DOHH2 (cell line): ENCODE measurements around the gene POLDIP3.

Source experiments
- H3F3A ChIP-seq: fragments of 200-600 bp; sonication (generic), shearing (Covaris generic); 2 replicates; pipeline ENCODE4 v1.6.0; 2016; ENCODE audit warnings: antibody characterized with exemption, mild to moderate bottlenecking; ENCODE audit not compliant: control insufficient read depth, insufficient read depth
- H3K27ac ChIP-seq: fragments of 200-600 bp; sonication (generic); 2 replicates; pipeline ENCODE4 v1.5.1; 2014; ENCODE audit warnings: low read depth, mild to moderate bottlenecking, low read length, moderate library complexity
- H3K27me3 ChIP-seq: fragments of 200-600 bp; sonication (generic); 2 replicates; pipeline ENCODE4 v1.6.1; 2014; ENCODE audit warnings: mild to moderate bottlenecking, low read length, mixed read lengths; ENCODE audit not compliant: control insufficient read depth
- H3K36me3 ChIP-seq: fragments of 200-600 bp; sonication (generic); 2 replicates; pipeline ENCODE4 v1.6.1; 2014; ENCODE audit warnings: mild to moderate bottlenecking, low read length, moderate library complexity, mixed read lengths; ENCODE audit not compliant: control insufficient read depth
- H3K4me1 ChIP-seq: fragments of 200-600 bp; sonication (generic); 2 replicates; pipeline ENCODE4 v1.6.1; 2014; ENCODE audit warnings: mild to moderate bottlenecking, low read length, mixed read lengths; ENCODE audit not compliant: control insufficient read depth
- H3K4me2 ChIP-seq: fragments of 200-600 bp; sonication (generic); 2 replicates; pipeline ENCODE4 v1.6.0; 2014; ENCODE audit warnings: mild to moderate bottlenecking, low read length, moderate library complexity
- H3K4me3 ChIP-seq: fragments of 200-600 bp; sonication (generic); 2 replicates; pipeline ENCODE4 v1.5.1; 2014; ENCODE audit warnings: mild to moderate bottlenecking, low read length, mixed read lengths
- H3K79me2 ChIP-seq: fragments of 200-600 bp; sonication (generic); 2 replicates; pipeline ENCODE4 v1.6.1; 2014; ENCODE audit warnings: mild to moderate bottlenecking, low read length, mixed read lengths; ENCODE audit not compliant: control insufficient read depth
- H3K9me2 ChIP-seq: fragments of 200-600 bp; sonication (generic); replicated peaks from 2 replicates; pipeline ENCODE4 v1.6.1; 2014; ENCODE audit warnings: mild to moderate bottlenecking, low read length, mixed read lengths; ENCODE audit not compliant: control insufficient read depth
- H3K9me3 ChIP-seq: fragments of 200-600 bp; sonication (generic); 2 replicates; pipeline ENCODE4 v1.6.1; 2014; ENCODE audit warnings: antibody characterized with exemption, low read length, mixed read lengths; ENCODE audit not compliant: control insufficient read depth, insufficient read depth
- H4K20me1 ChIP-seq: fragments of 200-600 bp; sonication (generic); 2 replicates; pipeline ENCODE4 v1.6.0; 2014; ENCODE audit warnings: low read depth, mild to moderate bottlenecking, antibody characterized with exemption, low read length, moderate library complexity; ENCODE audit not compliant: control insufficient read depth, insufficient read depth
- EZH2phosphoT487 ChIP-seq: fragments of 200-600 bp; sonication (generic); IDR thresholded peaks from 2 replicates; pipeline ENCODE4 v1.6.1; 2017; ENCODE audit warnings: borderline replicate concordance, mild to moderate bottlenecking, antibody characterized with exemption, low read length, moderate library complexity, mixed read lengths
- TF ChIP-seq, protein P1 (sequence below): fragments of 200-600 bp; sonication (generic); IDR thresholded peaks from one replicate; pipeline ENCODE4 v1.5.1; 2014; ENCODE audit warnings: antibody characterized with exemption, mild to moderate bottlenecking, low read depth, low read length; ENCODE audit not compliant: poor library complexity, severe bottlenecking

The POLDIP3 gene

DNA sequence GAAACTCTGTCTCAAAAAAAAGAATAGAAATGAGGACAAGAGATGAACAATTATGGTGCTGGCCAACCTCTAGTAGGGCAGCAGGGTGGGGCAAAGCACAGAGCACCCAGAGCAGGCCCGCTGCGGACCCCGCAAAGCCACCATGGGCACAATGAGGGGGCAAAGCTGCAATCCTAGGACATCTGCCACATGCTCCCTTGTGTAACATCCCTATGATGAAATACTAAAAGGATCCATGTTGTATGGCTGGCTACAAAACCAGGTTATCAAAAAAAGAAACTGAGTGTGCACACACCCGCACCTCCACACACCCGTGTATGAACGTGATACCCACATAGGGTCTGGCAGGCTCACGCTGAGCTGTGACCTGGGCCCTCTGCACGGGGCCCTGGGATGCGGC lies 18.3 kb upstream of the POLDIP3 start:
- Histone ChIP-seq H3K79me2 (peaks cover 13% of the 10 kb centered on the region), H3K9me2 (no peaks in the 10 kb centered on the region), H3K36me3 (peaks cover 47% of the 10 kb centered on the region), H3K4me1 (no peaks in the 10 kb centered on the region), H3K4me2 (no peak overlapping the region), H3F3A (no peaks in the 10 kb centered on the region), H3K27ac (no peak overlapping the region), H3K9me3 (no peaks in the 10 kb centered on the region), H3K27me3 (no peaks in the 10 kb centered on the region), H4K20me1 (no peaks in the 10 kb centered on the region), H3K4me3 (no peak overlapping the region)
- TF ChIP-seq, protein P1, sequence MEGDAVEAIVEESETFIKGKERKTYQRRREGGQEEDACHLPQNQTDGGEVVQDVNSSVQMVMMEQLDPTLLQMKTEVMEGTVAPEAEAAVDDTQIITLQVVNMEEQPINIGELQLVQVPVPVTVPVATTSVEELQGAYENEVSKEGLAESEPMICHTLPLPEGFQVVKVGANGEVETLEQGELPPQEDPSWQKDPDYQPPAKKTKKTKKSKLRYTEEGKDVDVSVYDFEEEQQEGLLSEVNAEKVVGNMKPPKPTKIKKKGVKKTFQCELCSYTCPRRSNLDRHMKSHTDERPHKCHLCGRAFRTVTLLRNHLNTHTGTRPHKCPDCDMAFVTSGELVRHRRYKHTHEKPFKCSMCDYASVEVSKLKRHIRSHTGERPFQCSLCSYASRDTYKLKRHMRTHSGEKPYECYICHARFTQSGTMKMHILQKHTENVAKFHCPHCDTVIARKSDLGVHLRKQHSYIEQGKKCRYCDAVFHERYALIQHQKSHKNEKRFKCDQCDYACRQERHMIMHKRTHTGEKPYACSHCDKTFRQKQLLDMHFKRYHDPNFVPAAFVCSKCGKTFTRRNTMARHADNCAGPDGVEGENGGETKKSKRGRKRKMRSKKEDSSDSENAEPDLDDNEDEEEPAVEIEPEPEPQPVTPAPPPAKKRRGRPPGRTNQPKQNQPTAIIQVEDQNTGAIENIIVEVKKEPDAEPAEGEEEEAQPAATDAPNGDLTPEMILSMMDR = no peak
- TF ChIP-seq EZH2phosphoT487 = no peak

DNA sequence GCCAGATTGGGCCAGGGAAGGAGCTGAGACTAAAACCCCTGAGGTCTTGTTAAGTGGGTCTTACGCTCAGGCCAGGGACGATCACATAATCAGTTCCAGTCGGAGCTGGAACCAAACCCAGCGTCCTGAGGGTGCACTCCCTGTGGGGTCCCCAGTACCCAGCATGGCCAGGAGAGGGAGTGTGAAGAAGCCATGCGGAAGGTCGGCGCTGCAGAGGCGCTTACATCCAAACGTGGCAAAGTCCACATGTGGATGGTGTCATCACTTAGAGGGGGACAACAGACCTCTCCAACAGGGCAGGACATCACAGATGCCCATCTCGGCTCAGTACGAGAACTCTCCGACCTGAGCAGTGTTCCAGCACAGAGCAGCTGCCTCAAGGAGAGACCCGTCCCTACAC lies 17.4 kb upstream of the POLDIP3 start:
- TF ChIP-seq EZH2phosphoT487 = no peak
- TF ChIP-seq, protein P1 = no peak
- Histone ChIP-seq H4K20me1 (no peaks in the 10 kb centered on the region), H3K36me3 (peaks cover 56% of the 10 kb centered on the region)

DNA sequence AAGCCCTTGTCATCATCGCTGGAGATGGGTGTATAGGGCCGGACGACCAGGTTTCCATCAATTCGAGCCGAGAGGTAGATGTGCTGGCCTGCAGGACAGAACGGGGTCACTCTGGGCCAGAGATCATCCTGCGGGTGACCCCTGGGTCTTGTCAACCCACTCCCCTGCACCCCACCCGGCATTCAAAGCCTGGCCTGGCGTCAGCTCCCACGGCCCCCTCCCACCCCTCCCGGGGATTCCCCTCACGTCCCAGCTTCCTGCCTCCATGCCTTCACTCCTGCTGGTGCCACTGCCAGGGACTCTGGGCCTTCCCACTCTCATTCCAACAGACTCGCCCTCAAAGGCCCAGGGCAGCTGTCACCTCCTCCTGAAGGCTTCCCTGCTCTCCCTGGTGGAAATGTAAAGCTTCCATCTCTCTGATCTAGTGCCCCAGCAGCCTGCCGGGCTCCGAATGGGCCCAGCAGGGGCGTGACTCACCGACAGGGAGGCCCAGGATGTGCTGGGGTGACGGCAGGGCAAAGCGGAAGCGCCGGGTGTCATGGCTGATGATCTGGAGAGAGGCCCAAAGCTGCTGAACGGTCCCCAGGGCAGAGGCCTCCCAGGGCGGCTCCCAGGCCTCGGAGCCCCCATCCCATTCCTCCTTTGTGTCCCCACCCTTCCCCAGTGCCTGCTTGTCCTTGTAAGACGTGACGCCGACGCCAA lies 16.4 kb upstream of the POLDIP3 start:
- H3K4me3 ChIP-seq = no peak overlapping the region
- H3K36me3 ChIP-seq = peaks cover 55% of the 10 kb centered on the region

More for the DNA sequence above, 17.4 kb upstream of the POLDIP3 start:
- Histone ChIP-seq H3K27ac (no peak overlapping the region), H3K4me2 (no peak overlapping the region), H3F3A (no peaks in the 10 kb centered on the region), H3K4me3 (no peak overlapping the region), H3K79me2 (peaks cover 5% of the 10 kb centered on the region), H3K9me3 (no peaks in the 10 kb centered on the region), H3K9me2 (no peaks in the 10 kb centered on the region), H3K27me3 (no peaks in the 10 kb centered on the region), H3K4me1 (no peaks in the 10 kb centered on the region)

More for the DNA sequence above, 16.4 kb upstream of the POLDIP3 start:
- H3K4me2 ChIP-seq = no peak overlapping the region
- H3K9me3 ChIP-seq = no peaks in the 10 kb centered on the region
- TF ChIP-seq EZH2phosphoT487 = no peak
- TF ChIP-seq, protein P1 = no peak
- H3K27me3 ChIP-seq = no peaks in the 10 kb centered on the region
- H3K79me2 ChIP-seq = no peaks in the 10 kb centered on the region
- H3F3A ChIP-seq = no peaks in the 10 kb centered on the region
- H3K4me1 ChIP-seq = no peaks in the 10 kb centered on the region
- no peak overlapping the region for H3K27ac ChIP-seq
- H4K20me1 ChIP-seq = no peaks in the 10 kb centered on the region
- H3K9me2 ChIP-seq = no peaks in the 10 kb centered on the region
